ENCODE results near the gene ANKRD65.
"Not testable (repeated sequence)": the region's sequence is repeated elsewhere in the genome, so short reads cannot be mapped to it uniquely, and the experiment has no call there.

DNA sequence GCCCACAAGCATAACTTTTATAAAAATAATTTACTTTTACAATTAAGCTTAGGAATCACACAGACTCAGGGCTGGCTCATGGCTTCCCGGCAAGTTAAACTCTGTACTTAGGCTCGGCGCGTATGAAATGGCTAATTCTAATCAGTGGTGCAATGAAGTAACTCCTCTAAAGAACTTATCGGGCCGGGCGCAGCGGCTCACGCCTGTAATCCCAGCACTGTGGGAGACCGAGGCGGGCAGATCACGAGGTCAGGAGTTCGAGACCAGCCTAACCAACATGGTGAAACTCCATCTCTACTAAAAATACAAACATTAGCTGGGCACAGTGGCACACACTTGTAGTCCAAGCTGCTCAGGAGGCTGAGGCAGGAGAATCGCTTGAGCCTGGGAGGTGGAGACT, 51.0 kb downstream of the ANKRD65 start:
- TF ChIP-seq POLR2A (IDR thresholded peaks at IDR 0.05) = not testable (repeated sequence)
- TF ChIP-seq, protein P1, sequence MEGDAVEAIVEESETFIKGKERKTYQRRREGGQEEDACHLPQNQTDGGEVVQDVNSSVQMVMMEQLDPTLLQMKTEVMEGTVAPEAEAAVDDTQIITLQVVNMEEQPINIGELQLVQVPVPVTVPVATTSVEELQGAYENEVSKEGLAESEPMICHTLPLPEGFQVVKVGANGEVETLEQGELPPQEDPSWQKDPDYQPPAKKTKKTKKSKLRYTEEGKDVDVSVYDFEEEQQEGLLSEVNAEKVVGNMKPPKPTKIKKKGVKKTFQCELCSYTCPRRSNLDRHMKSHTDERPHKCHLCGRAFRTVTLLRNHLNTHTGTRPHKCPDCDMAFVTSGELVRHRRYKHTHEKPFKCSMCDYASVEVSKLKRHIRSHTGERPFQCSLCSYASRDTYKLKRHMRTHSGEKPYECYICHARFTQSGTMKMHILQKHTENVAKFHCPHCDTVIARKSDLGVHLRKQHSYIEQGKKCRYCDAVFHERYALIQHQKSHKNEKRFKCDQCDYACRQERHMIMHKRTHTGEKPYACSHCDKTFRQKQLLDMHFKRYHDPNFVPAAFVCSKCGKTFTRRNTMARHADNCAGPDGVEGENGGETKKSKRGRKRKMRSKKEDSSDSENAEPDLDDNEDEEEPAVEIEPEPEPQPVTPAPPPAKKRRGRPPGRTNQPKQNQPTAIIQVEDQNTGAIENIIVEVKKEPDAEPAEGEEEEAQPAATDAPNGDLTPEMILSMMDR (IDR thresholded peaks at IDR 0.05) = not testable (repeated sequence)
